ENCODE data around the gene KCNIP1. TPM values are rescaled to one million over a fixed set of nuclear protein-coding genes. Genes with fewer than 3 reads are reported as not detected.

KCNIP1 gene
- total RNA-seq, 4 donors from 2014 or later = 0.97 to 1.7 TPM; not detected in 2

DNA sequence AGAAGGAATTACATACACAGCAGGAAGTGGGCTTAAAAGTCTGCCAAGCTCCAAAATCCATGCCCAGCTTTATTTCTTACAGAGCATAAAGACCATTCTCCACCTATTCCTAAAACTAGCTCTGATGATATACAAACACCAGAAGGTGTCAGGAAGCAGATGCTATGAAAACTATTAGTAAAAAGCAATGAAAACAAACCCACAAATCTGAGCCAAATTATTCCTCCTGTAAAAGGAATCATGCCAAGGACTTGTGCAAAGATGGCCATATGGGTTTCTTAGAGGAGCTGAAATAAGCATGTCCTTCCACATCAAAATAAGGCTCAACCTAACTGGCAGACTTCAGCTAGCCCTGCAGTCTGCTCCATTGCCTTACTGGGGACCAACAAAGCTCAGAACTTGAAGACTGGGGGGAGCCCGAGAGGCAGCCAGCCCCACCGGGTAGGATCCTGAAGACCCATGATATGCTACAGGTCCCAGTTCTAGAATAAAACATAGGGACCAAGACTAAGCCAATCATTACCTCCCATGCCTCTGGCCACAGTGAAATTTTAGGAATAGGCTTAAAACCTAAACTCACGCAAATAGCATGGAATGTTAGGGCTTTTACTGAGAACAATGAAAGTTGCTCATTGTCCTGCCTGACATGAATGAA lies 236.9 kb downstream of the KCNIP1 start:
- intact Hi-C loops (cut with DNase I) = loop anchor here (10.0 kb wide), 1 partner anchor 604 kb away; no protein-coding TSS in a partner anchor

GRCh38 chr5:170741801-170742200 lies 238.0 kb downstream of the KCNIP1 start:
- Histone ChIP-seq H3K9me3 (no peaks in the 10 kb centered on the region), H3K4me1 (peaks cover 23 to 29% (median 26%) of the 10 kb centered on the region in 4 donors), H3K27ac (replicated peaks in 1 of 4) (no peak overlapping the region), H3K4me3 (no peak overlapping the region), H3K36me3 (no peaks in the 10 kb centered on the region), H3K27me3 (peaks cover 0 to 23% (median 0%) of the 10 kb centered on the region in 4 donors)
- TF ChIP-seq, protein P1, sequence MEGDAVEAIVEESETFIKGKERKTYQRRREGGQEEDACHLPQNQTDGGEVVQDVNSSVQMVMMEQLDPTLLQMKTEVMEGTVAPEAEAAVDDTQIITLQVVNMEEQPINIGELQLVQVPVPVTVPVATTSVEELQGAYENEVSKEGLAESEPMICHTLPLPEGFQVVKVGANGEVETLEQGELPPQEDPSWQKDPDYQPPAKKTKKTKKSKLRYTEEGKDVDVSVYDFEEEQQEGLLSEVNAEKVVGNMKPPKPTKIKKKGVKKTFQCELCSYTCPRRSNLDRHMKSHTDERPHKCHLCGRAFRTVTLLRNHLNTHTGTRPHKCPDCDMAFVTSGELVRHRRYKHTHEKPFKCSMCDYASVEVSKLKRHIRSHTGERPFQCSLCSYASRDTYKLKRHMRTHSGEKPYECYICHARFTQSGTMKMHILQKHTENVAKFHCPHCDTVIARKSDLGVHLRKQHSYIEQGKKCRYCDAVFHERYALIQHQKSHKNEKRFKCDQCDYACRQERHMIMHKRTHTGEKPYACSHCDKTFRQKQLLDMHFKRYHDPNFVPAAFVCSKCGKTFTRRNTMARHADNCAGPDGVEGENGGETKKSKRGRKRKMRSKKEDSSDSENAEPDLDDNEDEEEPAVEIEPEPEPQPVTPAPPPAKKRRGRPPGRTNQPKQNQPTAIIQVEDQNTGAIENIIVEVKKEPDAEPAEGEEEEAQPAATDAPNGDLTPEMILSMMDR (IDR thresholded peaks at IDR 0.05) = no peak
- TF ChIP-seq POLR2A (IDR thresholded peaks at IDR 0.05; ENCODE audit: low read depth) (no peak), EP300 (IDR thresholded peaks at IDR 0.05) (no peak), POLR2AphosphoS5 (IDR thresholded peaks at IDR 0.05) (no peak)
- intact Hi-C loops (cut with DNase I) = loop anchor here (10.0 kb wide), 1 partner anchor 603 kb away; no protein-coding TSS in a partner anchor
- peak; percentile 90 for DNase-seq (ENCODE audit: extremely low spot score)
- WGBS = 69% methylated on average over 8 of the region's 8 CpGs

More for the DNA sequence above, 236.9 kb downstream of the KCNIP1 start:
- H3K27ac ChIP-seq (replicated peaks in 1 of 4) = no peak overlapping the region
- 69% methylated on average over 3 of the region's 3 CpGs for WGBS
- H3K4me3 ChIP-seq = no peak overlapping the region
- no peaks in the 10 kb centered on the region for H3K36me3 ChIP-seq
- H3K4me1 ChIP-seq = peaks cover 11 to 20% (median 18%) of the 10 kb centered on the region in 4 donors
- peaks cover 0 to 17% (median 0%) of the 10 kb centered on the region in 4 donors for H3K27me3 ChIP-seq
- peak; percentile 39 for DNase-seq (ENCODE audit: extremely low spot score)
- peaks cover 0 to 7% (median under 1%) of the 10 kb centered on the region in 4 donors for H3K9me3 ChIP-seq
- TF ChIP-seq POLR2AphosphoS5 (IDR thresholded peaks at IDR 0.05) = no peak
- TF ChIP-seq EP300 (IDR thresholded peaks at IDR 0.05) = no peak
- TF ChIP-seq, protein P1 (IDR thresholded peaks at IDR 0.05) = no peak
- TF ChIP-seq POLR2A (IDR thresholded peaks at IDR 0.05; ENCODE audit: low read depth) = no peak

DNA sequence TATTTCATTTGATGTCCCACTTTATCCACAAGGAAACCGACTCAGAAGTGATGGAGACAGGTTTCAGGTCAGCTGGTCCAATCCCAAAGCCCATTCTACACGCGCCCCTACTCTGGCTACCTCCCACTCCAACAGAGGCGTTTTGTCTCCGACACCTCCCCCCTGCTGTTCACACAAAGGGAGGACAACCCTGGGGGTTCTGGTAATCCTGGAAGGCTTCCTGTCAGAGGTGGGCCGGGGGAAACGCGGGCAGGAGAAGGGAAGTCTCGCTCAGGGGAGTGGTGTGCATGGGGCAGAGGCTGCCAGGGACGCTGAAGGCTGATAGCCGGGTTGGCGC lies 240.0 kb downstream of the KCNIP1 start:
- H3K27ac ChIP-seq (replicated peaks in 1 of 4) = no peak overlapping the region
- WGBS = 14% methylated on average over 12 of the region's 12 CpGs
- H3K4me3 ChIP-seq = peak overlapping the region in 1 of 4 donors; percentile 18
- H3K9me3 ChIP-seq = no peaks in the 10 kb centered on the region
- DNase-seq (ENCODE audit: extremely low spot score) = peak; percentile 39
- peaks cover 0 to 30% (median 0%) of the 10 kb centered on the region in 4 donors for H3K27me3 ChIP-seq
- TF ChIP-seq POLR2AphosphoS5 (IDR thresholded peaks at IDR 0.05) (no peak), EP300 (IDR thresholded peaks at IDR 0.05) (no peak), POLR2A (IDR thresholded peaks at IDR 0.05; ENCODE audit: low read depth) (no peak)
- TF ChIP-seq, protein P1 (IDR thresholded peaks at IDR 0.05) = no peak
- intact Hi-C loops (cut with DNase I) = loop anchor here (1.0 to 10.0 kb wide), 2 partner anchors 47 to 601 kb away; no protein-coding TSS in a partner anchor
- H3K4me1 ChIP-seq = peaks cover 24 to 38% (median 29%) of the 10 kb centered on the region in 4 donors
- H3K36me3 ChIP-seq = no peaks in the 10 kb centered on the region

- peaks cover 0 to 40% (median 0%) of the 10 kb centered on the region in 4 donors for H3K27me3 ChIP-seq
- peak; percentile 90 for DNase-seq (ENCODE audit: extremely low spot score)
- peak overlapping the region in 3 of 4 donors; percentile 3 to 52 (median 15) for H3K27ac ChIP-seq (replicated peaks in 1 of 4)
- no peaks in the 10 kb centered on the region for H3K36me3 ChIP-seq
- H3K4me3 ChIP-seq = no peak overlapping the region
- WGBS = 40% methylated on average over 5 of the region's 12 CpGs
- intact Hi-C loops (cut with DNase I) = loop anchor here (10.0 kb wide), 1 partner anchor 599 kb away; no protein-coding TSS in a partner anchor
- H3K4me1 ChIP-seq = peaks cover 24 to 46% (median 29%) of the 10 kb centered on the region in 4 donors
- TF ChIP-seq, protein P1 (IDR thresholded peaks at IDR 0.05) = no peak
- TF ChIP-seq POLR2A (IDR thresholded peaks at IDR 0.05; ENCODE audit: low read depth) (no peak), POLR2AphosphoS5 (IDR thresholded peaks at IDR 0.05) (no peak), EP300 (IDR thresholded peaks at IDR 0.05) (no peak)
- H3K9me3 ChIP-seq = no peaks in the 10 kb centered on the region
Observed at GRCh38 chr5:170745481-170746071, 241.8 kb downstream of the KCNIP1 start.

All from esophagus muscularis mucosa (tissue), 4 donors.